SK-N-MC (cell line): ENCODE data around the gene CHRNA1.

Experiments
- EZH2 ChIP-seq: fragments of 200-600 bp; sonication (generic); IDR thresholded peaks from one replicate; pipeline ENCODE4 v1.6.1; 2017; ENCODE audit warnings: antibody characterized with exemption
- POLR2AphosphoS5 ChIP-seq: IDR thresholded peaks from 2 replicates; pipeline ENCODE4 v1.6.1; 2012; ENCODE audit warnings: mild to moderate bottlenecking, low read depth, low read length, borderline replicate concordance

GRCh38 chr2:174761837-174762236 is 2.4 kb downstream of the CHRNA1 start:
- TF ChIP-seq EZH2 (no peak), POLR2AphosphoS5 (no peak)
